ENCODE data around the gene UNG. TPM values are rescaled to one million over a fixed set of nuclear protein-coding genes. Genes with fewer than 3 reads are reported as not detected.

UNG gene
- total RNA-seq, 2 experiments from 2014 or later: 3.3 to 3.6 TPM

- TF ChIP-seq, protein P1, sequence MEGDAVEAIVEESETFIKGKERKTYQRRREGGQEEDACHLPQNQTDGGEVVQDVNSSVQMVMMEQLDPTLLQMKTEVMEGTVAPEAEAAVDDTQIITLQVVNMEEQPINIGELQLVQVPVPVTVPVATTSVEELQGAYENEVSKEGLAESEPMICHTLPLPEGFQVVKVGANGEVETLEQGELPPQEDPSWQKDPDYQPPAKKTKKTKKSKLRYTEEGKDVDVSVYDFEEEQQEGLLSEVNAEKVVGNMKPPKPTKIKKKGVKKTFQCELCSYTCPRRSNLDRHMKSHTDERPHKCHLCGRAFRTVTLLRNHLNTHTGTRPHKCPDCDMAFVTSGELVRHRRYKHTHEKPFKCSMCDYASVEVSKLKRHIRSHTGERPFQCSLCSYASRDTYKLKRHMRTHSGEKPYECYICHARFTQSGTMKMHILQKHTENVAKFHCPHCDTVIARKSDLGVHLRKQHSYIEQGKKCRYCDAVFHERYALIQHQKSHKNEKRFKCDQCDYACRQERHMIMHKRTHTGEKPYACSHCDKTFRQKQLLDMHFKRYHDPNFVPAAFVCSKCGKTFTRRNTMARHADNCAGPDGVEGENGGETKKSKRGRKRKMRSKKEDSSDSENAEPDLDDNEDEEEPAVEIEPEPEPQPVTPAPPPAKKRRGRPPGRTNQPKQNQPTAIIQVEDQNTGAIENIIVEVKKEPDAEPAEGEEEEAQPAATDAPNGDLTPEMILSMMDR (IDR thresholded peaks at IDR 0.05): no peak
- peaks cover 39% of the 10 kb centered on the region for H3K36me3 Mint-ChIP-seq (ENCODE audit: low read depth)
- H3K27ac Mint-ChIP-seq: peak overlapping the region; percentile 85
- no peaks in the 10 kb centered on the region for H3K27me3 Mint-ChIP-seq
- Histone ChIP-seq H3K27me3 (ENCODE audit: control insufficient read depth in 1 of 2, insufficient read depth in 2 of 2, low read length in 2 of 2) (no peaks in the 10 kb centered on the region), H3K4me1 (ENCODE audit: insufficient read depth, low read length) (peaks cover 11% of the 10 kb centered on the region), H3K9me3 (ENCODE audit: control insufficient read depth in 1 of 2, insufficient read depth in 1 of 2, low read length in 2 of 2) (no peaks in the 10 kb centered on the region), H3K27ac (ENCODE audit: low read depth in 1 of 2, low read length in 2 of 2) (no peak overlapping the region), H3K36me3 (ENCODE audit: insufficient read depth, low read length) (peaks cover 24% of the 10 kb centered on the region), H3K4me3 (ENCODE audit: low read length) (no peak overlapping the region)
- H3K4me3 Mint-ChIP-seq: peak overlapping the region; percentile 88
- ATAC-seq (ENCODE audit: poor library complexity) (no peak), DNase-seq (no peak)
- ChIA-PET CTCF (no interaction called here), POLR2A (interaction anchor here (0.6 to 2.5 kb wide), 2 partner anchors 10 to 15 kb away, joined by 3 to 10 read pairs; no protein-coding TSS in a partner anchor)
- H3K4me1 Mint-ChIP-seq (ENCODE audit: low read depth): peaks cover 30% of the 10 kb centered on the region
- intact Hi-C loops (cut with DNase I, micrococcal nuclease): loop anchor here in 1 of 2 experiments (5.0 kb wide), 1 partner anchor 277 kb away; no protein-coding TSS in a partner anchor
- H3K9me3 Mint-ChIP-seq: no peaks in the 10 kb centered on the region
Measured at GRCh38 chr12:109109746-109110350, 12.5 kb downstream of the UNG start.

DNA sequence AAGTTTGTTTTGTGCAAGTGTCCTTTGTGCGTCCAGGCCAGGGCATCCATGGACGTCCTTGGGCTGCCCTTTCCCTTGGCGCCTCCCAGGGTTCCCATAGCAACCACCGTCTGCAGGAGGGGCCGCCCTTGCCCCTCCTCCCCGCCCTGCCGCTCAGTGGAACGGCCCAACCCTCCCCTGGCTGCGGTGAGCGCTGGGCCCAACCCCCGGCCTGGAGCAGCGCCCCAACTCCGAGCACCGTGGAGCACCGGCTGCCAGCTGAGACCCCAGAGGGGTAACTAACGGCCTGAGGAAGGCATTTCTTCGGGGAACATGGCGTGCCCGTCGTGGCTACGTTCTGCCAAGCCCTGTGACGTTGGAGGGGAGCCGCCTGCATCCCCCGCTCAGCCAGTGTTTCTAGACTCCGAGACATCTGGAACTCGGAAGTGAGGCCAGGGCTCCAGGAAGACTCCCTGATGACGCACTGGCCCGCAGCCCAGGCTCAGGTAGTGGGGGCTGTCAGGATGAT, 13.6 kb downstream of the UNG start:
- ATAC-seq (ENCODE audit: poor library complexity): peak; percentile 83
- H3K27me3 ChIP-seq (ENCODE audit: control insufficient read depth in 1 of 2, insufficient read depth in 2 of 2, low read length in 2 of 2): no peaks in the 10 kb centered on the region
- ChIA-PET POLR2A (interaction anchor here (1.4 to 2.5 kb wide), 2 partner anchors 12 to 44 kb away, joined by 10 to 12 read pairs; no protein-coding TSS in a partner anchor), CTCF (interaction anchor here (1.2 to 1.7 kb wide), 3 partner anchors 11 to 494 kb away, joined by 3 to 28 read pairs (median 10); partner anchors contain the start of gene ALKBH2)
- DNase-seq: peak in 13 of 14 experiments; percentile 23 to 79 (median 50)
- no peaks in the 10 kb centered on the region for H3K9me3 ChIP-seq (ENCODE audit: control insufficient read depth in 1 of 2, insufficient read depth in 1 of 2, low read length in 2 of 2)
- peak overlapping the region; percentile 56 to 57 for H3K27ac ChIP-seq (ENCODE audit: low read depth in 1 of 2, low read length in 2 of 2)
- peaks cover 12% of the 10 kb centered on the region for H3K36me3 ChIP-seq (ENCODE audit: insufficient read depth, low read length)
- H3K4me1 Mint-ChIP-seq (ENCODE audit: low read depth): peaks cover 41% of the 10 kb centered on the region
- peak overlapping the region; percentile 67 for H3K4me3 ChIP-seq (ENCODE audit: low read length)
- peaks cover 18% of the 10 kb centered on the region for H3K4me1 ChIP-seq (ENCODE audit: insufficient read depth, low read length)
- peak overlapping the region; percentile 88 for H3K4me3 Mint-ChIP-seq
- H3K9me3 Mint-ChIP-seq: no peaks in the 10 kb centered on the region
- H3K27me3 Mint-ChIP-seq: no peaks in the 10 kb centered on the region
- TF ChIP-seq, protein P1 (IDR thresholded peaks at IDR 0.05): no peak
- peaks cover 28% of the 10 kb centered on the region for H3K36me3 Mint-ChIP-seq (ENCODE audit: low read depth)
- intact Hi-C loops (cut with DNase I, micrococcal nuclease): loop anchor here in 1 of 2 experiments (5.0 kb wide), 1 partner anchor 276 kb away; no protein-coding TSS in a partner anchor
- H3K27ac Mint-ChIP-seq: peak overlapping the region; percentile 85

GRCh38 chr12:109112720-109113465, 15.5 kb downstream of the UNG start:
- DNase-seq (no peak), ATAC-seq (ENCODE audit: poor library complexity) (no peak)
- H3K27me3 Mint-ChIP-seq: no peaks in the 10 kb centered on the region
- no peaks in the 10 kb centered on the region for H3K9me3 Mint-ChIP-seq
- POLR2A ChIA-PET: interaction anchor here (1.2 kb wide), 1 partner anchor 16 kb away, joined by 3 read pairs; no protein-coding TSS in a partner anchor
- TF ChIP-seq, protein P1 (IDR thresholded peaks at IDR 0.05): no peak
- Histone ChIP-seq H3K27me3 (ENCODE audit: control insufficient read depth in 1 of 2, insufficient read depth in 2 of 2, low read length in 2 of 2) (no peaks in the 10 kb centered on the region), H3K4me3 (ENCODE audit: low read length) (no peak overlapping the region), H3K36me3 (ENCODE audit: insufficient read depth, low read length) (peaks cover 3% of the 10 kb centered on the region), H3K9me3 (ENCODE audit: control insufficient read depth in 1 of 2, insufficient read depth in 1 of 2, low read length in 2 of 2) (no peaks in the 10 kb centered on the region), H3K27ac (ENCODE audit: low read depth in 1 of 2, low read length in 2 of 2) (no peak overlapping the region), H3K4me1 (ENCODE audit: insufficient read depth, low read length) (peaks cover 19% of the 10 kb centered on the region)
- peaks cover 14% of the 10 kb centered on the region for H3K36me3 Mint-ChIP-seq (ENCODE audit: low read depth)
- H3K4me1 Mint-ChIP-seq (ENCODE audit: low read depth): peaks cover 41% of the 10 kb centered on the region
- H3K27ac Mint-ChIP-seq: no peak overlapping the region
- no peak overlapping the region for H3K4me3 Mint-ChIP-seq
- intact Hi-C loops (cut with DNase I, micrococcal nuclease): loop anchor here (2.0 to 5.0 kb wide), 3 partner anchors 272 to 280 kb away; no protein-coding TSS in a partner anchor
- CTCF ChIA-PET: interaction anchor here (1.3 to 1.7 kb wide), 3 partner anchors 12 to 496 kb away, joined by 3 to 28 read pairs (median 7); no protein-coding TSS in a partner anchor
